Dedifferentiated amniotic fluid mesenchymal stem cell (primary cell): Measurements from ENCODE around the gene GRIN2C.

Experiments
- DNase-seq: peaks from one replicate; pipeline ENCODE4 v3.0.0-alpha.2; 2016; ENCODE audit errors: extremely low spot score

GRIN2C gene

DNA sequence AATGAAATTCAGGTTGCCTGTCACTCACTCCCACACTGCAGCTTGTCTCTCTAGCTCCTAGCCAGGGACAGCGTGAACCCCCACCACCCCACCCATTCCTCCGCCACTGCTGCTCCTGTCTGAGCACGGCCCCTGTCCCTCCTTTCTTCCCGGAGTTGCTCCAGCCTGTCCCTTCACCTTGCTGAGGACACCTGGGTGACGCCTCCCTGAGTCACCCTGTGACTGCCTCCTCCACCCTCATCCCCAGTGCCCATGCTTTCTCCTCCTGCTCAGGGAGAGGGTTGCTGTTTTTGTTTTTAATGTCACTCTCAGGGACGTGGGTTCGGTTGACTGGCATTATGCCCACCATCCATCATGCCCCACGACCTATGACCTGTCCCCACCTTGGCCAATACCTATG lies 57.8 kb downstream of the GRIN2C start:
- DNase-seq, result no peak

- no peak for DNase-seq
Measured at GRCh38 chr17:74800531-74800930, 59.2 kb downstream of the GRIN2C start.

GRCh38 chr17:74799097-74799496 lies 60.6 kb downstream of the GRIN2C start:
- no peak for DNase-seq

- DNase-seq, result no peak
Measured at GRCh38 chr17:74798239-74798707, 61.4 kb downstream of the GRIN2C start.

DNA sequence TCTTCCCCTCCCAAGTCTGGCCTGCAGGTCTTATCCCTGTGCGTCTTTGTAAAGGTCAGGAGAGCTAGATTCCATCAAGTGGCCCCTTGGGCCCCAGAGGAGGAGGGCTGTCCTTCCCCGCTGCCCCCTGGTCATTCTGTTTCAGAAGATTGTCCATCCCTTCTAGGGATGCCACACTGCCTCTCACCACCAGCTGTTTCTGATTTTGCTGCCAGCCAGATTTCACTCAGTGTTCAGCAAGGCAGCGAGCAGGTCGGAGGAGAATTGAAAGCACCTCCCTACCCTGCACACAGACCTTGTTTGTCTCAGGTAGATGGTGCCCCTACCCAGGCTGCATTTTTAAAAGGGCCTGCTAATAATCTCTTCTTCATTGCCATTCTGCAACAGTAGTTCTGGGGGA lies 61.9 kb downstream of the GRIN2C start:
- no peak for DNase-seq

DNA sequence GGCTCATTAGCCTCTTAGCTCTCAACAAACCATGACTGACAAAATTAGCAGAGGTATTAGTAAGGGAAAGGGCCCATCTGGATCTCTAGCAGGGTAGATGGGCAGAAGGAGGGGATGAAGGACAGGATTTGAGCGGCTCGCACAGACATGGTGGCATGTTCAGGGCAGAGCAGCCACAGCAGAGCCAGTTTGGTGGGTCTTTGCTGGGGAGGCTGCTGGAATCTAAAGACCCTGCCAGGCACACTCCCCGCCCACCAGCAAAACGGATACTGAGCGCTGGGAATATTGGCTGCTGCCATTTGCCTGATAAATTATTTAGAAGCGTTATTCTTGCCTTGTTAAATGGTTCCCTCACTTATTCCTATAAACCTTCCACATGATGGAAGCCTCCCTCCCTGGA lies 62.8 kb downstream of the GRIN2C start:
- no peak for DNase-seq

DNA sequence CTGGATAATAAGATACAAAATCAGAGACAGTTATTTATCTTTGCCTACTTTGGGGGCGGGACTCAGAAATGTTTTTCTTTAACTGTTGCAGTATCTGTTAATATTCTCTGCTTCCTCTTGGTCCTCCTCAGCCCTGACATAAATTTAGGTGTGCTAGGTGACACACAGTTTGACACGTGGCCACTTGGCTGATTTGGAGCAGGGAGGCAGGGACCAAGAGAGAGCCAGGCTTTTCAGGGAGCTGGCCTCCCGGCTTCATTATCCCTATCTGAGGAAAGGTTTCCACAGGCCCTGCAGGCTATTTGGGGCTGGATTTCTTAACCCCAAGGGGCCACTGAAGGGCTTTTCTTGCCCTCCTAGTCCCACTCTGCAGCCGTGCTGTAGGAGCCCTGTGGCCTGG lies 63.5 kb downstream of the GRIN2C start:
- no peak for DNase-seq

DNA sequence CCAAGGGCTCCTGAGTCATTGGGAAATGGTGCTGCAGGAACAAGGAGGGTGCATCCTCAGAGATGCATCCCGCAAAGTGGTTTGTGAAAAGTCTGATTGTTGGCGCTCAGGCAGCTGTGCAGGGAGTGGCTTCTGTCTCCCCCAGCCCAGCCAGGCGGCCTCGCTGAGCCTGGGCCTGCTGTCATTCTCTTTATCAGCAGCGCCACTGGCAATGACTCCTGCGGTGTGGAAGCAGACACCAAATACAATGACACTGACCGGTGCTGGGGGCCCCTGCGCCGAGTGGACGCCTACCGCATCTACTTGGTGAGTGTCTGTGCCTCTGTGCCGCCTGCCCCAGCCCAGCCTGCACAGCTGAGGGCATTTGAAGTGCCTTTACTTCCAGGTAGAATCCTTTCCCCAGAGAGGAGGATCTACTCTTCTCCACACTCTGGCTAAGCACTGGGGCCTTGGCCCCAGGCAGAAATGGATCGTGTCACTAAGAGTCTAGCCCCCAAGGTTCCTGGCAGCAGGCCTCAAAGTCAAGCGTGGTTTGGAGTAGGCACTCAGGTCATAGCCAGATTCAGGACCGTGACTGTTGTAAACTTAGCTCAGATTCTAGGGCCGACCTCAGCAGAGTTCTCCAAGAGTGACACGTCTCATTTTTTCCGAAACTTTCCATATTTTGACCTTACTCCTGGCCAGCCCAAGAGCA lies 64.2 kb downstream of the GRIN2C start:
- no peak for DNase-seq

- no peak for DNase-seq
Measured at GRCh38 chr17:74792586-74793105, 67.0 kb downstream of the GRIN2C start.
